VCaP (cell line): ENCODE measurements around the gene BAZ2B.

Source experiments
- H3K27ac ChIP-seq: fragments of 450-650 bp; 2 replicates; pipeline ENCODE4 v1.5.1; 2017
- CTCF ChIP-seq: fragments of 450-650 bp; conservative IDR thresholded peaks from 2 replicates; pipeline ENCODE4 v1.5.1; 2017; ENCODE audit warnings: mild to moderate bottlenecking, moderate library complexity

BAZ2B gene

GRCh38 chr2:159462201-159462785 lies 154.1 kb downstream of the BAZ2B start:
- no peak overlapping the region for H3K27ac ChIP-seq
- no peak for TF ChIP-seq CTCF

DNA sequence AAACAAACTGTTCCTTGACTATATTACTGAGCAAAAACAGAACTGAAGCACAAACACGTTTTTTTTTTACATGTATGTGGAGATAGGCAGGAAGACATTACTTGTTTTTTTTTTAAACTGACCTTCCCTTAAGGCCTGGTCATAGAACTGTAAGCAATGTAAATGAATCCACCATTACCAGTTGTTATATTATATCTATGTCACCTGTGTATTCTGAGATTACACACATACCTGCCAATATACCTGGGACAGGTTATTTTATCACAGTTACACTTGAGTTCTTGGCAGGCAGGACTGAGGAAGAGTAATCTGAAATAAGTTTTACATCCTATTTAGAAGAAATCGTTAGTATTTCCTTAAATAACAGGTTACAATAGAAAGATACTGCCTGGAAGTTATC lies 155.3 kb downstream of the BAZ2B start:
- H3K27ac ChIP-seq, result no peak overlapping the region
- TF ChIP-seq CTCF, result no peak

- TF ChIP-seq CTCF, result no peak
- H3K27ac ChIP-seq, result no peak overlapping the region
These were observed 156.1 kb downstream of the BAZ2B start for GRCh38 chr2:159460227-159460626.

DNA sequence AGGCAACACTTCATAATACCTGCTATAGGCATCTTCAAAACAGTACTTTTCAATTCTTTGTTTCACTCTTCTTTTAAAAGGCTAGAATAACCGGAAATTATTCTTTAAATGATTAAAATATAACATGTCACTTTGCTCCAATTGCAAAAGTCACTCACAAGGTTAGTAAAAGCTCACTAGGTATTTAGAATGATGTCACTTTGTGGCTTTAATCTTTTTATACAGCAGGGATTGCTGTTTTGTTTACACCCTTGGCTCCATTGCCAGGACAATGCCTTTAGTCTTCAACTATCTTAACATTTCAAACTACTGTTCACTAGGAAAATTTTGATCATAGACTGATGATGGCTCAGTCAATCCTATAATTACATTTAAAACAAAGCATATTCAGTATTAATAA lies 157.1 kb downstream of the BAZ2B start:
- no peak for TF ChIP-seq CTCF
- no peak overlapping the region for H3K27ac ChIP-seq

DNA sequence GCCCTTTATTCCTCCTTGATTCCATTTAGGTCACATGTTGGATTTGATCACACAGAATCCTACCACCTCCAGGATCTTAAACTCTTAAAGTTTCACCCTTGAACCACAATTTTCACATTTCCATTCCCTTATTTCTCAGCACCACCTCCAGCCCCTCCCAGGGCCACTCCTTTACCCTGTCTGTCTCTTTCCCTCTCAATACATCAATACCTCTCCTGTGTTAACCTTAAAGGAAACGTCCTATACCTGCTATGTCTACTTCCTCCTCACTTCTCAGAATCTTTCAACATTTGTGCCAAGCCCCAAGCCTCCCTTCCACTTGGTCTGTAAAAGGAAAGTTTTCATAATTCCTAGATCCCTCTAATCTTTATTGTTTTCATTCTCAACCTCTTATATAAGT lies 158.8 kb downstream of the BAZ2B start:
- no peak for TF ChIP-seq CTCF
- H3K27ac ChIP-seq, result no peak overlapping the region

GRCh38 chr2:159456500-159457426 lies 159.6 kb downstream of the BAZ2B start:
- TF ChIP-seq CTCF, result no peak
- no peak overlapping the region for H3K27ac ChIP-seq

- H3K27ac ChIP-seq, result no peak overlapping the region
These were observed 160.9 kb downstream of the BAZ2B start for GRCh38 chr2:159455330-159455918.

More at GRCh38 chr2:159455330-159455918, 160.9 kb downstream of the BAZ2B start:
- no peak for TF ChIP-seq CTCF
